GM18502 (cell line): Measurements from ENCODE around the gene SLC16A2.

Experiments
- ATAC-seq: cut with Tn5 transposase; IDR thresholded peaks from one replicate; pipeline ENCODE4 v1.9.1; 2021; ENCODE audit warnings: mild to moderate bottlenecking; ENCODE audit not compliant: unreplicated experiment, poor library complexity

SLC16A2 gene

DNA sequence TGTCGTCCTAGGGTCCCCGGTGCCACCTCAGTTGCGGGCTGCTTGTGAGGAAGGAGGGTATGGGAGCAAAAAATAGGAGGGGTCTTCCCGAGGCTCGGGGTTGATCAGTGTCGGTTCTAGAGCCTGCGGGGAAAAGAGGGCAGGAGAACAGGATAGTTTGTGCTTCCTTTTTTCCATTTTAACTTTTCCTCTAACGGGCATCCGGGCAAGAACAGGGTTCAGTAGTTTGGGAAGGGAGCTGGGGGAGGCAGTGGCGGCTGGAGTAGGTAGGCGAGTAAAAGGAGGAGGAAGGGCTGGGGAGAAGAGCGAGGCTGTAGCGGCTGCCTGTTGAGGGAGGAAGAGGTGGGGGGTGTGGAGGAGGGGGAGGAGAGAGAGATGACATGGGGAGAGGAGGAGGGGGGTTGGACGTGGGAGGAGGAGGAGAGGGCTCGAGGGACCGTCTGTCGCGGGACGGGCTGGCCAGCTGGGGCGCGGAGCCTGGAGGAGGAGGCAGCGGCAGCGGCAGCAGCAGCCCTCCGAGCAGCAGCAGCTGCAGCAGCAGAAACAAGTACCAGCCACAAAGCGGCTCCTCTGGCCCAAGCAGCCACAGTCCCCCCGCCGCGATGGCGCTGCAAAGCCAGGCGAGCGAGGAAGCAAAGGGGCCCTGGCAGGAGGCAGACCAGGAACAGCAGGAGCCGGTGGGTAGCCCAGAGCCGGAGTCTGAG is at the start of gene SLC16A2:
SLC16A2 (plus strand) TSS at position 458 of the 704 bp plus-strand sequence; CDS start at position 603, 145 bp downstream.
- ATAC-seq: no peak

DNA sequence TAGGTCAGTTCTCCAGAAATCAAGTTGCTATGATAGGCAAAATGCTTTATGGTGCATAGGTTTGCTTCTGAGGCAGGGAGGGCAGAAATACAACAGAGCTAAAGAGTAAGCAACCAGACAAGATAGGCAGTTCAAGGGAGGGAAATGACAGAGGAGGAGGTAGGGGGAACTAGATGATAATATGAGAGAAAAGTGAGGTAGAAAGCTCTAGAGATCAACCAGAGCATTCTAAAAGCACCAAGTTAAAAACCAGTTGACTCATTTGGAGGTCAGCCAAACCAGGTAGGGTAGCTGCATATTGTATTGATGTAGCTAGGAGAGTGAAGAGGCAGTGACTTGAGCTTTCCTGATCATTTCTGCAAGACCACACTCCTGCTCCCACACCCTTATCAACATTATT is 49.0 kb upstream of the SLC16A2 start:
- ATAC-seq: no peak

DNA sequence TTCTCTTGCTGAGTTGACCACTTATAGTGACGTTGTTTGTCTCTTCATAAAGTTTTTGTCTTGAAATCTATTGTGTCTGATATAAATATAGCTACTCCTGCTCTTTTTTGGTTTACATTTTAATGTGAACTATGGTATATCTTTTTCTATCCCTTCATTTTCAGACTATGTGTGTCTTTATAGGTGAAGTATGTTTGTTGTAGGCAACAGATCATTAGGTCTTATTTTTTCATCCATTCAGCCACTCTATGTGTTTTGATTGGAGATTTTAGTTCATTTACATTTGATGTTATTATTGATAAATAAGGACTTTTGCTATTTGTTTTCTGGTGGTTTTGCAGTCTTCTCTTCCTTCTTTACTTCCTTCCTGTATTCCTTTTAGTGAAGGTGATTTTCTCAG is 44.0 kb upstream of the SLC16A2 start:
- no peak for ATAC-seq

DNA sequence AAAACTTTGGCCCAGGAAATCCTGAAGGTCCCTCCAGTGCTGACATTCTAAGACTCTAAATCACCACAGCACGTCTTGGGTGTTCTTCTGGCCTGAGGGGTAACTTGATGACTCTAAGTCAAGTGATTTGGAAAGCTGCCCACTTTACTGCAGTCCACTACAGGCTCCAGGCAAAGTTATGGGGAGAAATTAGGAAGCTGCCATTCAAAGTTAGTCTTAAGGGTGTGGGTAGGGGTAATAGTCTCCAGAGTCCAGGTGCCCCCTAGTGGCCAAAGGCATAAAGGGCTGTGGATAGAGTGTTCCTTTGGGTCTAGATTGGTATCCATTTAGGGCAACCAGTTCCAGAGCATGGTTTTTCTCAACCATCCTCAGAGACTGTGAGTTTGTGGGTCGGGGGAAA is 38.7 kb upstream of the SLC16A2 start:
- ATAC-seq: peak; percentile 91

DNA sequence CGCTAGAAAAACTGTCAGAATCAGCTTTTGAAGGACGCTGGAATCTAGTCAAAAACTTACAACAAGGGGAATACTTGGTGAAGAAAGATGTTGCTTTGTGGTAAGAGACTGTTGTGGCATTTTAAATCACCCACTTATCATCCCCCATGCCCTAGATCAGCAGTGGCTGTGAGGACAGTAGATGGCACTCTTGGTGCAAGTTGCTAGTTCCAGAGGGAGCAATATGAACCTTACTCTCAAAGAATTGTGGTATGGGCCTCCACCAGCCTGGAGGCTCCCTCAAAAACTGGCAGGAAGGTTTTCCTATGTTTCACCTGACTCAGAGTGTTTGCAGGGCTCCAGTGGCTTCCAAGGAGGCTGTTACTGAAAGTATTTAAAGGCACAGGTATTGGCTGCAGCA is 37.7 kb upstream of the SLC16A2 start:
- ATAC-seq: no peak

DNA sequence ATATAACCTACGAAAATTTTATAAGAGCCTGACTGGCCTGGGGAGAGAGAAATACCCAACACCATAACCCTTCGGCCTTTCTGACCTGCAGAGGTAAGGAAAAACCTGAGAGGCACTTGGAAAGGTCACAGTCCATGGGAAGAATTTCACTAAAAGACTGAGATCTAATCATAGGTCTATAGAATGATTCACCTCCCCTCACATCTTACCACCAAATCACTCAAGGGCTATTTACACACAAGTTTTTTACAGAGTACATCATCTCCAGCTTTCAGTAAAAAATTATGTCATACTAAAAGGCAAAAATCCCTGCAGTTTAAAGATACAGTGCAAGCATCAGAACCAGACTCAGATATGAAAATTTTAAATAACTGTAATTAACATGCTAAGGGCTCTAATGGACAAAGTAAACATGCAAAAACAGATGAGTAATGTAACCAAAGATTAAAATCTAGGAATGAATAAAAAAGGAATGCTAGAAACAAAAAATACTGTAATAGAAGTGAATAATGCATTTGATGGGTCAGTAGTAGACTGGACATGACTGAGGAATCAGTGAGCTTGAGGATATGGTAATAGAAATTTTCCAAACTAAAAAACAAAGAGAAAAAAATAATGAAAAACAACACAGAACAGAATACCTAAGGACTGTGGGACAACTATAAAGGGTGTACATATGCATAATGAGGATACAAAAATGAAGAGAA is 32.1 kb upstream of the SLC16A2 start:
- no peak for ATAC-seq

DNA sequence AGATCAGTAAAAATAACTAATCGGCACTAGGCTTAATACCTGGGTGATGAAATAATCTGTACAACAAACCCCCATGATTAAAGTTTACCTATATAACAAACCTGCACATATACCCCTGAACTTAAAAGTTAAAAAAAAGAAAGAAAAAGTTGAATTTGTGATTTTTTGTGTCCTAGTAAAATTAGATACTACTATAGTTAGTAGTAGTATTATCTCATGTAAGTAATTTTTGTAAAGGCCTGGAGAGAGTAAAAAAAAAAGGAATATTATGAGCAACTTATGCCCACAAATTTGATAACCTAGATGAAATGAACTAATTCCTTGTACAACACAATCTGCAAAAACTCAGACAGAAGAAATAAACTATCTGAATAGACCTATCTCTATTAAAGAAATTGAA is 25.7 kb upstream of the SLC16A2 start:
- no peak for ATAC-seq

DNA sequence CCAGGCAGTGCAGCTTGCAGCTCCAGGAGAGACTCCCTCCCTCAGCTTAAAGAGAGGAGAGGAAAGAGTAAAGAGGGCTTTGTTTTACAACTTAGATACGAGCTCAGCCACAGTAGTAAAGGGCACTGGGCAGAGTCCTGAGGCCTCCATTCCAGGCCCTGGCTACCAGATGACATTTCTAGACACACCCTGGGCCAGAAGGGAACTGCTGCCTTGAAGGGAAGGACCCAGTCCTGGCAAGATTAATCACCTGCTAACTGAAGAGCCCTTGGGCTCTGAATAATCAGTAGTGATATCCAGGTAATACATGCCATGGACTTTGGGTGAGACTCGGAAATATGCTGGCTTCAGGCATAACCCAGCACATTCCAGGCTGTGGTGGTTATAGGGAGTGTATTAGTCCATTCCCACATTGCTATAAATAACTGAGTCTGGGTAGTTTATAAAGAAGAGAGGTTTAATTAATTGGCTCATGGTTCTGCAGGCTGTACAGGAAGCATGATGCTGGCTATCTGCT is 15.3 kb upstream of the SLC16A2 start:
- no peak for ATAC-seq

DNA sequence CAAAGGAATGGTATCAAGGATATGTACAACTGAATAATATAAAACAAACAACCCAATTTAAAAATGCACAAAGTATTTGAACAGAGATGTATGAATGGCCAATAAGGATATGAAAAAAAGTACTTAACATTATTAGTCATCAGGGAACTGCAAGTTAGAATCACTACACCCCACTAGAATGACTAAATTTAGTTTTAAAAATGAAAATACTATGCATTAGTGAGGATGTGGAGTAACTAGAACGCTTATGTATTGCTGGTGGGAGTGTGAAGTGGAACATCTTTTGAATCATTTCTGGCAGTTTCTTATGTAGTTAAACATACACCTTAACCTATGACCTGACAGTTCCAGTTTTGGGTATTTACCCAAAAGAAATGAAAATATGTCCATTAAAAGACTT is 13.0 kb upstream of the SLC16A2 start:
- peak; percentile 90 for ATAC-seq

DNA sequence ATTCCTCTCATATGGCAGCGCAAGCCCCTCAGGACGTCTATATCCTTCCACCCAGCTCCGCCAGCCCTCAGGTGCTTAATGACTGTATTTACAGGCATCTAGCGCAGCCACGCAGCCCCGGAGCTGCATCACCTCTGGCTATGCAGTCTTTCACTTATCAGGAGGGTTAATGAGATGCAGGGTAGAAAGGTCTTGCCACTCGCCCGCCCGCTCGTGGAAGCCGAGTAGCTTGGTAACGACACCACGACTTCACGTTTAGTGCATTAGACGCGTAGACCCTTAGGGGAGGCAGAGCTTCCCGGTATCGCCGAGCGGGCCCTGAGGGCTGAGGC is 1.5 kb upstream of the SLC16A2 start:
- no peak for ATAC-seq

DNA sequence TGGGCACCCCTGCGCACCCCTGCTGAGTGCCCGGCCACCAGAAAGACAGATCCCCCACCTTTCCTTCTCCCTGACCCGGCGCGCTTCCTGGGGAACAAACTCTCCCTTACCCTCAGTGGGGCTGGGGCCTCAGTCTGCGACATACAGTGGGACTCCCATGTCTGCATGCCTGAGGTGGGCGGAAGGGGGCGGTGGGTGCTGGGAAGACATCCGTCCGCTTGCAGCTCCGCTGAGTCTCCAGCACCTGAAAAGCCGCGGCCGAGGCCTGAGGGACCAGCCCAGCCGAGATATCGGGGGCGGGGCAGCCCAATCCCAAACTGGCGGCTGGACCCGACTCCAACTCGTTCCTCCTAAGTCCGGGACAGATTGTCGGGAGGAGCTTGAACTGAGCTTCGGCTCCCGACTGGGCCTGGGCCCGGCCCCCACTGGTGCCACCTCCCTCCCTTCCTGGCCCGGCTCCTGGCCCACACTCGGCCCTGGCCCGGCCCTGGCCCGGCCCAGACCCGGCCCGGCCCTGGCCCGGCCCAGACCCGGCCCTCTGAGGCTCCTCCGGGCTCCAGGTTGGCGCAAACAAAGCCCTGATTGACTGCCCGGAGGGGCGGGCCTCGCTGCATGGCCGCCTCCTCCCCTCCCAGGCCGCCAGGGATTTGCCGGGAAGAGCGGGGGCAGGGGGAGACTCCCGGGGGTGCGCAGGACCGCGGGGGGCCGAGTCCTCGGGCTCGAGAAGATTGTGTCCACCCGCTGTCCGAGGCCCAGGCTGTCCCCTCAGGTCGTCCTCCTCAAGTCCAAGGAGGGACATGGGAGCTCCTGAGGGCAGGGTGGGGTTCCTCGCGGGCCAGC is 877 bp upstream of the SLC16A2 start:
- ATAC-seq: no peak

DNA sequence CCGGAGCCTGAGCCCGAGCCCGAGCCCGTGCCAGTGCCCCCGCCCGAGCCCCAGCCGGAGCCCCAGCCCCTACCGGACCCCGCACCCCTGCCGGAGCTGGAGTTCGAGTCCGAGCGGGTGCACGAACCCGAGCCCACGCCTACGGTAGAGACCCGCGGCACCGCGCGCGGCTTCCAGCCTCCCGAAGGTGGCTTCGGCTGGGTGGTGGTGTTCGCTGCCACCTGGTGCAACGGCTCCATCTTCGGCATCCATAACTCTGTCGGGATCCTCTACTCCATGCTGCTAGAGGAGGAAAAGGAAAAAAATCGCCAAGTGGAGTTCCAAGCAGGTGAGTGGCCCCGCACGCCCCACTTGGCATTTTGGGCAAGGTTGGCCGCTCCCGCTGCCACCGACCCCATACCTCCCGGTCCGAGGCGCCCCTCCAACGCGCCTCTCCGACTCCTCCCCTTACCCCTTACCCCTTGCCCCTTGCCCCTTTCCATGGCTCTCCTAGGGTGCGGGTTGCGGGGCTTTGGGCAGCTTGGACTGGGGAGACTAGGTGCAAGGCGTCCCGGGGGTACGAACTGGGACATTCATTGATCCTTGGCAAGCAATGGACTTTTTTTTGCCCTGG is 553 bp downstream of the SLC16A2 start:
- ATAC-seq: no peak

DNA sequence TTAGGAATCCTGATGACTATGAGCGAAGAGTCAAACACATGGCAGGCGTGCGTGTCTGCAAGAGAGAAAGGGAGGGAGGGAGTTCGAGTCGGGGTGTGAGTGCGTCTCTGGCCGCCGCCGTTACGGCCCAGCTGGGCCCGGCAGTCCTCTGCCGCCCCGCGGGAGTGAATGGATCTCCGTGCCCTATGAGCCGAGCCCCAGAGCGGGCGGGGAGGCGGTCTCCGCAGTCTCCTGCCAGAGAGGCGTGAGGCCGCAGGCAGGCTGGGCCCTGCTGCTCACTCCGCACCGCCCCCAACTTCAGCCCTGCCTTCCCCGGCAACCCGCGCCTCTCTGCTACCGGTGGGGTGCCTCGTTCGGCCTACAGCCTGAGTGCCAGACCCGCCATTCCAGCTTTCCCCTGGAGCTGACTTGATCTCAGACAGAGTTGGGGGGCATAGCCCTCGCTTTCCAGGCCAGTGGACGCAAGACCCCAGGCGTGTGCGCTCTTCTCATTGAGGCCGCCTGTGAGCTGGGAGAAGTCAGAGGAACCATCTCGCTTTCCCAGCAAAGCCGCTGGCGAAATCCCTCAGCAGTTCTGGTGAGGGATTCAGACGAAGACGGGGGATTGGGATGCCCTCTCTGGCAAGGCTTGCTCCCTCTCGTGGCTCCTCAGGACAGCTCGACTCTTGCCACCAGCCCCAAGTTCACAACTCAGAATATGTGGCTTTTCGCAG is 1.4 kb downstream of the SLC16A2 start:
- ATAC-seq: no peak

DNA sequence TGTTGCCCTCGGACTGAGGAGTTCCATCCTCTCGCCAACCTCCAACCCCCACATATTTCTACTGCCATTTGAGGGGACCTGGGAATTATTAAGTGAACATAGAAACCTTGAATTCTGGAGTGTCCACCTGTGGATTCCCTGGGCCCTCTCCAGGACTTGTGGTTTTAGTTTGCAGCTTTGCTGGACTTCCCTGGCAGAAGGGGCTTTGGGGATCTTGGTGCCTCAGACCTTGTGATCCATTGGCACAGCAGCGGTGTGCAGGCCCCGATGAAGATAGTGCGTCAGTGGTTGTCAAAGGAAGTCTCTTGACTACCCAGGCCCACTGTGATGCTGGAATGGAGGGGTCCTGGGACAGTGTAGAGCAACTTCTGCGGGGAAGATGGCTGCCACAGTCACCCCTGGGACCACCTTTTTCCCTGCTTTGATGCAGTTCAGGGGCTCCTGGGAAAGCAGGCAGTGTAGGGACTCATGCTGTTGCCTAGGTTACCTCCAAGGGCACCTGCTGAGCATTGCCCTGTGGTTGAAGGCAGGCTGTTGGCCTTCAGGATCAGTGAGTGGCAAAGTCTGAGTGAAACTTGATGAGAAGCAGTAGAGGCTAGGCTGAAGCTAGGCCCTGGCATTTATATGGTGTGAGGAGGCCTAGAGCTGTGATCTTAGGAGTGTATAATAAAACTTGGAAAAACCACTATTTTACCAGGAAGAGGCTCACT is 2.2 kb downstream of the SLC16A2 start:
- ATAC-seq: no peak

DNA sequence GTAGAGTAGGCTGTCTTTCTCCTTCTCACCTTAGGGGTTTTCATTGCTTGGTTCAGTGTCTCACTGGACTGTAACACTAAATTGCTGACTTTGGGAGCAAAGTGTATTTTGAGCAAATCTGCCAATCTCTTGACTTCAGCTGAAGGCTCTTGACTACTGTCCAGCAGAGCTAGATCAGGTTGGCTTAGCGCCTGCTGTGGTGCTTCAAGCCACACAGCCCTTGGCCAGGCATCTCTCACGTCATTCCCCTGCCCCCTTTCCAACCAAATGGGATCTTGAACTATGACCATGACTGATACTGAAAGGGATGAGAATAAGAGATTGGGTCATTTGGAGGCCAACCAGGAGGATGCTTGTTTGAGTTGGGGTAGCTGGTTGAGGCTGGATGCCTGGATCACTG is 4.8 kb downstream of the SLC16A2 start:
- no peak for ATAC-seq

DNA sequence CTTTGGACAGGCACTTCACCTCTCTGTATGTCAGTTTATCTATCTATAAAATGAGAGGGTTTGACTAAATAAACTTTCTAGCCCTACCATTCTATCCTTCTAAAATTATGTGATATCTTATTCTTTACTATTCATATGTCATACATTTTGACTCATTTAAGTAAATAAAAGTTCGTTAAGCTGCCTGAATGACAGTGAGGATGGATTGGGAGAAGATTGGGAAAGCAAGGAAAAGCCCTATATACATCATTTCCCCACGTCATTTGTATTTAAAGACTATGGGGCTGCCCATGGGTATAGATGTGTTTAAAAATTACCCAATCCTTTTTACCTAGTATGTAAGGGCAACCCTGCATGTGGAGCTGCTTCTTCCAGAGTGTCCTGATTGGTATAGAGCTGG is 5.3 kb downstream of the SLC16A2 start:
- no peak for ATAC-seq

DNA sequence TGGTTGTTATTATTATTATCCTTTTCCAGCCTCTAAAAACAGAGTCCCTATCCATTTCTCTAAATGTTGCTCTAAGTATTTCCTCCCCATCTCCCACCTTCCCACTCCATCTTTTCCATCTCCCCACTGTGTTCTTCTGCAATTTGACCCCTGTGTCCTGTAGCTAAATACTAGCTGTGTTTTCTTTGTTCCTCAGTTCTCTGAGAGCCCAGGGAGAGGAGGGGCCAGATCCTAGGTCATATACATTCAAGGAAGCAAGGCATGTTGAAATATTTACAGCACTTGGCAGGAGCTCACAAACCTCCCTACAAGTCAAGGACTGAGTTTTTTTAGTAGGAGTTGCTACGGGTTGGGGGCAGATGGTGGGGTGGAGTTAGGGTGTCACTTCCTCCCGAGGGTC is 10.5 kb downstream of the SLC16A2 start:
- no peak for ATAC-seq

DNA sequence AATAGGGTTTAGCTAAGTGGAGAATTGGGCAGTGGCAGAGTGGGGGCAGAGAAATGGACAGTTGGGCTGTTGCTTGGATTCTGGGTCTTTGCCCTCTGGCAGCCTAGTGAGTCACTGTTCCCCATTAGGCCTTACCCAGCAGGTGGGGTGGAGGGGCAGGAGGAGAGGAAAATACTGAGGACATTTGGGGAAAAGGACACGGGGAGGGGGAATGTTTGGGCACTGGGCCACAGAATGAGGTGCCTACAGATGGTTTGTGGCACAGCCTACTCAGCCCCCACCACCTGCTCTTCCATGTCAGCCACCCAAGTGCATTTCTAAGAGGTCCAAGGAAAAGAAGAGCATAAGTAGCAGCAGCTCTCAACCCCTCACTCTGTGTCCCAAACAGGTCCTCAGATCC is 13.0 kb downstream of the SLC16A2 start:
- no peak for ATAC-seq

DNA sequence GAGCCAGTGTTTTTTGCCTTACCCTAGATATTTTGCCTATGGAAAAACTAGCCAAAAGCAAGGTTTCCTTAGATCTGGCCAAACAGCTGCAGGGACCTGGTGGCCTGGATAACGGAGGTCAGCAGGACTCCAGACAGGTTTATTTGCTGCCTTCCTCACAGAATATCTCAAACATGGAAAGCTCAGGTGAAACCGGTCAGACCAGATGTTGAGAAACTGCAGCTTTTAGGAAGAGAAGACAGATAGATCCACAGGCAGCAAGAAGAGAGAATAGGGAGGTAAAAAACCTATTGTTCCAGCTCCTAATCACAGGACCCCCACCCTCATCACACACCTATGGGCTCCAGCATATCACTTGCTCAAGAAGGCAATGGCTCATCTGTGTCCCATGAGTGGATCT is 16.2 kb downstream of the SLC16A2 start:
- ATAC-seq: no peak
